ENCODE measurements around the gene DHRSX. TPM values are rescaled to one million over a fixed set of nuclear protein-coding genes. Genes with fewer than 3 reads are reported as not detected.
"Not testable (repeated sequence)": the region's sequence is repeated elsewhere in the genome, so short reads cannot be mapped to it uniquely, and the experiment has no call there.

The DHRSX gene
- total RNA-seq, 1 experiment from 2014 or later = 16.9 TPM

- no peak for DNase-seq (ENCODE audit: low read depth)
Observed at GRCh38 chrX:2224161-2224560, 276.6 kb downstream of the DHRSX start.

GRCh38 chrX:2220829-2221567 is 279.8 kb downstream of the DHRSX start:
- DNase-seq (ENCODE audit: low read depth) = no peak

GRCh38 chrX:2220296-2220695 is 280.5 kb downstream of the DHRSX start:
- DNase-seq (ENCODE audit: low read depth) = no peak

- not testable (repeated sequence) for DNase-seq (ENCODE audit: low read depth)
Observed at GRCh38 chrX:2214138-2214823, 286.5 kb downstream of the DHRSX start.

GRCh38 chrX:2211667-2212066 is 289.1 kb downstream of the DHRSX start:
- DNase-seq (ENCODE audit: low read depth) = not testable (repeated sequence)

- no peak for DNase-seq (ENCODE audit: low read depth)
Observed at GRCh38 chrX:2193273-2193592, 307.5 kb downstream of the DHRSX start.

GRCh38 chrX:2192584-2193272 is 308.0 kb downstream of the DHRSX start:
- no peak for DNase-seq (ENCODE audit: low read depth)

- DNase-seq (ENCODE audit: low read depth) = no peak
Observed at GRCh38 chrX:2188840-2189239, 311.9 kb downstream of the DHRSX start.

- DNase-seq (ENCODE audit: low read depth) = peak; percentile 77
Observed at GRCh38 chrX:2188330-2188792, 312.4 kb downstream of the DHRSX start.

- DNase-seq (ENCODE audit: low read depth) = no peak
Observed at GRCh38 chrX:2187352-2188115, 313.2 kb downstream of the DHRSX start.

GRCh38 chrX:2185341-2186082 is 315.3 kb downstream of the DHRSX start:
- DNase-seq (ENCODE audit: low read depth) = no peak

- DNase-seq (ENCODE audit: low read depth) = no peak
Observed at GRCh38 chrX:2184089-2184488, 316.7 kb downstream of the DHRSX start.

GRCh38 chrX:2183193-2183725 is 317.5 kb downstream of the DHRSX start:
- peak; percentile 62 for DNase-seq (ENCODE audit: low read depth)

- no peak for DNase-seq (ENCODE audit: low read depth)
Observed at GRCh38 chrX:2177541-2177940, 323.2 kb downstream of the DHRSX start.

- no peak for DNase-seq (ENCODE audit: low read depth)
Observed at GRCh38 chrX:2176733-2177132, 324.0 kb downstream of the DHRSX start.

- no peak for DNase-seq (ENCODE audit: low read depth)
Observed at GRCh38 chrX:2176274-2176673, 324.5 kb downstream of the DHRSX start.

GRCh38 chrX:2172359-2172758 is 328.4 kb downstream of the DHRSX start:
- DNase-seq (ENCODE audit: low read depth) = no peak

Measured in RPMI7951 (cell line).